ENCODE data around the gene FHIP1A. TPM values are rescaled to one million over a fixed set of nuclear protein-coding genes. Genes with fewer than 3 reads are reported as not detected.

Gene FHIP1A
- total and polyA plus RNA-seq, 12 donors: 0.27 to 8.0 (median 3.0) TPM

DNA sequence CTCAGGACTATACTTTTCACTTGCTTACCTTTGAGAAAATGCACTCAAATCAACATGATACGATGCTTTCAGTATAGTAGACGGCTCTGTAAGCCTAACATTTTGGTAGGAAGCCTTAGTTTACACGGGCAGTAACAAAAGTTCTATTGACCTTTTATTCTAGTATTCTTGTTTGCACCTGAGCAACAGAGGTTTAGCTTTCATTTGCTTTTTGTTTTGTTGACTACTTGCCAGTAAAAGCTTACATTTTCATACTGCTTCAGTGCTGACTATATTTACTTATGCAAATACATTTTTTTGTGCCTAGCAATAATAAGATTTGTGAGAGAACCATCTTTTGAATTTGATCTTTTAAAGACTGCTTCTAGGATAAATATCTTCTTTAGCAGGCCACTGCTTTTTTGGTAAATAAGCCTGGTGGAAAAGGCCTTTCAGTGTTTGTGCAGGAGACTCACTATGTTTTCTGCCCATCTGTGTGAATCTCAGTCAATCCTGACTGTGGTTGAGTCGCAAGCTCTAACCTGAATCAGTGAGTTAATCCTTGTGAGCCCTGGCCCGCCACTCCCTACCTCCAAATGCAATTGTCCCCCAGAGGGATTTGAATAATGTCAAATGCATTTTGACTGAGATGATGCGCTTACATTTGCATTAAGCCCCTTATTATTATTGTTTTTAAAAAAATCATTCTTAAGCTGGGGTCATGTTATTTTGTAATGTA, 21.9 kb downstream of the FHIP1A start:
- Histone ChIP-seq H3K36me3 (replicated peaks in 1 of 2) (no peaks in the 10 kb centered on the region), H3K27me3 (no peaks in the 10 kb centered on the region), H3K4me3 (no peak overlapping the region), H3K4me1 (replicated peaks in 1 of 2) (no peaks in the 10 kb centered on the region), H3K27ac (no peak overlapping the region), H3K9me3 (replicated peaks in 1 of 3) (no peaks in the 10 kb centered on the region)
- 81 to 87% (median 84%) methylated on average over 6 of the region's 6 CpGs for WGBS, 4 donors
- TF ChIP-seq, protein P1, sequence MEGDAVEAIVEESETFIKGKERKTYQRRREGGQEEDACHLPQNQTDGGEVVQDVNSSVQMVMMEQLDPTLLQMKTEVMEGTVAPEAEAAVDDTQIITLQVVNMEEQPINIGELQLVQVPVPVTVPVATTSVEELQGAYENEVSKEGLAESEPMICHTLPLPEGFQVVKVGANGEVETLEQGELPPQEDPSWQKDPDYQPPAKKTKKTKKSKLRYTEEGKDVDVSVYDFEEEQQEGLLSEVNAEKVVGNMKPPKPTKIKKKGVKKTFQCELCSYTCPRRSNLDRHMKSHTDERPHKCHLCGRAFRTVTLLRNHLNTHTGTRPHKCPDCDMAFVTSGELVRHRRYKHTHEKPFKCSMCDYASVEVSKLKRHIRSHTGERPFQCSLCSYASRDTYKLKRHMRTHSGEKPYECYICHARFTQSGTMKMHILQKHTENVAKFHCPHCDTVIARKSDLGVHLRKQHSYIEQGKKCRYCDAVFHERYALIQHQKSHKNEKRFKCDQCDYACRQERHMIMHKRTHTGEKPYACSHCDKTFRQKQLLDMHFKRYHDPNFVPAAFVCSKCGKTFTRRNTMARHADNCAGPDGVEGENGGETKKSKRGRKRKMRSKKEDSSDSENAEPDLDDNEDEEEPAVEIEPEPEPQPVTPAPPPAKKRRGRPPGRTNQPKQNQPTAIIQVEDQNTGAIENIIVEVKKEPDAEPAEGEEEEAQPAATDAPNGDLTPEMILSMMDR (IDR thresholded peaks at IDR 0.05): no peak
- no peak for TF ChIP-seq POLR2A (IDR thresholded peaks at IDR 0.05)
- DNase-seq: no peak
- intact Hi-C loops (cut with DNase I): no loop called here

DNA sequence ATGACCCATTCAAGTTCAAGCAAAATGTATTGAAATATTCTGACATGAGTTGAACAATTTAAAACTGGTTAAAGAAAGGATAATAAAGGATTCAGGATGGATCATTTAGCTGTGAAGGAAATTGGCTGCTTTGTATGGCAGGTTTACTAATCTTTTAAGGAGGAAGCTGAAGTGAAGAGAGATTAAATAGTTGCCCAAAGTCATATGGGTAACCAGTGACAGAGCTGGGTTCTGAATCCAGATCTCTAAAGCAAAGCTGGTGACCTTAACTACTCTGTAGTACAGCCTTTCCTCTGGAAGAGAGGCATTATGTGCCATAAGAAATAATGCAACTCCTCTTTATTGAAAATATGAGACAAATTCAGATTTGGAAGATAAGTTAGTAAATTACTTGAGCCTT, 22.8 kb downstream of the FHIP1A start:
- no peak for DNase-seq
- no peak overlapping the region for H3K27ac ChIP-seq
- H3K9me3 ChIP-seq (replicated peaks in 1 of 3): no peaks in the 10 kb centered on the region
- no peaks in the 10 kb centered on the region for H3K4me1 ChIP-seq (replicated peaks in 1 of 2)
- H3K36me3 ChIP-seq (replicated peaks in 1 of 2): no peaks in the 10 kb centered on the region
- no peak overlapping the region for H3K4me3 ChIP-seq
- H3K27me3 ChIP-seq: no peaks in the 10 kb centered on the region
- no peak for TF ChIP-seq POLR2A (IDR thresholded peaks at IDR 0.05)
- TF ChIP-seq, protein P1 (IDR thresholded peaks at IDR 0.05): no peak
- intact Hi-C loops (cut with DNase I): no loop called here

DNA sequence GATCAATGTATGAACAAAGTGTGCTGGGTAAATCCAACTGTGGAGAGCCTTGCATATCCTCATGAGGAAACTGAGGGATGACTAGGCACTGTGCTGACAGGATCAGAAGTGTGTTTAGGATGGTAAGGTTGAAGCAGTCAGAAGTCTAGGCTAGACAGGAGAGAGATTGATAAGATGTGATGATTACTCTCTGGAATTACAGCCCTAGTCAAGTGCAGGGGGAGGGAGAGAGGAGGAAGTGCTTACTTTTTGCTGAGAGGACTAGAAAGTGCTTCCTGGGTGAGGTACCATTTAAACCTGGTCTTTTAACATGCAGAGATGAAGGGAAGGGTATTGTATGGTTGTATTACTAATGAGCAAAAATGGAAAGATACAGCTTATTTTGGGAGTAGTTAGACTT, 23.7 kb downstream of the FHIP1A start:
- TF ChIP-seq, protein P1 (IDR thresholded peaks at IDR 0.05): no peak
- TF ChIP-seq POLR2A (IDR thresholded peaks at IDR 0.05): no peak

DNA sequence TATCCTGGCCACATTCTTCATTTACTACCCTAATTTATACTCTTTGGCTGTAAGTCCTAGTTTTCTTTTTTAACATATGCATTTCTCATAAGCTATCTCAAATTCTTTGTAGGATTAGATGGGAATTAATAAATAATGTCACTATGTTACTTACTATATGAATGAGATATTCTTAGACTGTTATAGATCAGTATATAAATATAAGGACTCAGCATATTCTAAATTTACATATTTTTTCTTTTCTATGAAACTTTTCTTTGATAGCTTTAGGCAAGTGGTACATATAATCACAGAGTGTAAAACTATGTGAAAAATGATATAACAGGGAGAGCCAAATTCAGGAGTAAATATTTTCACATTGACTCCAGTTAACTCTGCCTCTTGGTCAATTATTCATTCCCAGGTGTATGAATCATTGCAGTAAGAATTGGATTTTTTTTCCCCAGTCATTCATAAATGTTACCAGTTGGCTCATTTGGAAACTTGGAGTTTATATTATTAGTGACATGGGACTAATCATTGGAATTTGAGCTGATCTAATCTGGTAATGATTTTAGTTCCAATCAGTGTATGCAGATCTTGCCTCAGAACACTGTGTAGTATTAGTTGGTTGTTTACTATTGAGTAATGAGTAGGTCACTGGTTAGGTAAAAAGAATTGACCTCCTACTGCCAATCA, 25.3 kb downstream of the FHIP1A start:
- Histone ChIP-seq H3K4me1 (replicated peaks in 1 of 2) (no peaks in the 10 kb centered on the region), H3K27me3 (no peaks in the 10 kb centered on the region), H3K9me3 (replicated peaks in 1 of 3) (no peaks in the 10 kb centered on the region), H3K36me3 (replicated peaks in 1 of 2) (no peaks in the 10 kb centered on the region), H3K4me3 (no peak overlapping the region), H3K27ac (no peak overlapping the region)
- DNase-seq: no peak
- TF ChIP-seq POLR2A (IDR thresholded peaks at IDR 0.05): no peak
- TF ChIP-seq, protein P1 (IDR thresholded peaks at IDR 0.05): no peak
- intact Hi-C loops (cut with DNase I): no loop called here

More for the DNA sequence above, 23.7 kb downstream of the FHIP1A start:
- Histone ChIP-seq H3K4me1 (replicated peaks in 1 of 2) (no peaks in the 10 kb centered on the region), H3K27ac (no peak overlapping the region), H3K36me3 (replicated peaks in 1 of 2) (no peaks in the 10 kb centered on the region), H3K27me3 (no peaks in the 10 kb centered on the region), H3K4me3 (no peak overlapping the region), H3K9me3 (replicated peaks in 1 of 3) (no peaks in the 10 kb centered on the region)
- DNase-seq: no peak
- intact Hi-C loops (cut with DNase I): no loop called here

All from adrenal gland (tissue), 12 donors.